Subcutaneous adipose tissue (tissue), 4 donors: ENCODE results near the gene EID1. TPM values are rescaled to one million over a fixed set of nuclear protein-coding genes. Genes with fewer than 3 reads are reported as not detected.

Experiments used
- CTCF ChIP-seq: fragments of 450-650 bp; IDR thresholded peaks from one replicate; pipeline ENCODE4 v1.5.1; 2016; ENCODE audit warnings: low read depth, mild to moderate bottlenecking, control low read depth, antibody characterized with exemption, moderate library complexity
- total RNA-seq, 4 donors: library from RNA; depleted of rRNA; stranded (reverse); fragments of >200 nt; gene quantifications; one replicate each; pipeline ENCODE4 v1.1.0, GENCODE V29; 2016

The EID1 gene
- total RNA-seq, 4 donors from 2014 or later = 140 to 200 (median 154) TPM

DNA sequence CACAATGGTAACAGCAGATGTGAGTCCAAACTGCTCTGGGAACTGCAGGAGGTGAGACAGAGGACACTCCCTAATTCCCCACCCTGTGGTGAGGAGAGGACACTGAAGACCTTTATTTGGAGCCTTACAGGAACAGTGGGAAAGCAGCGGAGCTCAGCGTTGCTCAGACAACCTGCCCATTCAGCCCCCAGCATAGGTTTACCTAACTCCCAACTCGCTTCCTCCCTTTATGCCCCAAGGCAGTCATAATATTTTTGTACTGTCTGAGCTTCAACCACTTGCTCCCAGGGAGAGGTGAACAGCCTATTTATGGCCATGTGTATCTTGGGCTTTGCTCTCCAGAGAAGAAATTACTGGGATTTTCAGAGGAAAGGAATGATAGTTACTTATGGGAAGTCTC, 51.7 kb downstream of the EID1 start:
- TF ChIP-seq CTCF = no peak

Other genes starting within 250 kb of the EID1 start
- 100 to 1,000 TPM; 128 to 325 (median 215) TPM for gene FBN1, start 232.4 kb upstream of the EID1 start, total RNA-seq
- 1 to 10 TPM; 3.4 to 7.1 (median 5.7) TPM for gene CEP152, start 67.1 kb upstream of the EID1 start, total RNA-seq
- under 1 TPM in 2 of 4 donors, not detected in 2; 0.38 to 0.85 TPM for gene SHC4, start 85.8 kb downstream of the EID1 start, total RNA-seq
- 10 to 100 TPM; 54.1 to 96.9 (median 64.9) TPM for gene SECISBP2L, start 168.3 kb downstream of the EID1 start, total RNA-seq